ENCODE measurements around the gene JMJD1C.

The JMJD1C gene

GRCh38 chr10:63434866-63435854 lies 30.6 kb downstream of the JMJD1C start:
- Histone ChIP-seq H3K9me3 (ENCODE audit: insufficient read depth, low read length) (no peaks in the 10 kb centered on the region), H3K27ac (ENCODE audit: low read length) (no peak overlapping the region), H3K4me1 (ENCODE audit: low read length) (peaks cover 19% of the 10 kb centered on the region), H3K9ac (ENCODE audit: low read length) (no peak overlapping the region), H3K36me3 (replicated peaks; ENCODE audit: low read depth, low read length) (no peaks in the 10 kb centered on the region), H4K20me1 (ENCODE audit: insufficient read depth, low read length) (0 out of 2 replicates have a peak, but pooled peaks cover 6% of the 10 kb centered on the region), H2AFZ (ENCODE audit: low read depth, low read length) (no peak overlapping the region), H3K27me3 (ENCODE audit: low read depth, low read length) (no peaks in the 10 kb centered on the region), H3K4me2 (ENCODE audit: low read length) (no peak overlapping the region), H3K4me3 (ENCODE audit: low read length) (no peak overlapping the region), H3K79me2 (ENCODE audit: low read length) (peaks cover 12% of the 10 kb centered on the region)
- TF ChIP-seq EZH2phosphoT487 (IDR thresholded peaks at IDR 0.05; ENCODE audit: low read depth), result no peak
- no peak for TF ChIP-seq CTCF (IDR thresholded peaks at IDR 0.05; ENCODE audit: low read depth, low read length)

GRCh38 chr10:63431962-63432797 lies 33.6 kb downstream of the JMJD1C start:
- Histone ChIP-seq H3K4me3 (ENCODE audit: low read length) (no peak overlapping the region), H2AFZ (ENCODE audit: low read depth, low read length) (no peak overlapping the region), H3K27me3 (ENCODE audit: low read depth, low read length) (no peaks in the 10 kb centered on the region), H3K9ac (ENCODE audit: low read length) (no peak overlapping the region), H3K4me1 (ENCODE audit: low read length) (peaks cover 14% of the 10 kb centered on the region), H4K20me1 (ENCODE audit: insufficient read depth, low read length) (0 out of 2 replicates have a peak, but pooled peaks cover 4% of the 10 kb centered on the region), H3K9me3 (ENCODE audit: insufficient read depth, low read length) (no peaks in the 10 kb centered on the region), H3K27ac (ENCODE audit: low read length) (no peak overlapping the region), H3K79me2 (ENCODE audit: low read length) (peaks cover 8% of the 10 kb centered on the region; the same call in 1 of the 2 replicates), H3K4me2 (ENCODE audit: low read length) (no peak overlapping the region), H3K36me3 (replicated peaks; ENCODE audit: low read depth, low read length) (no peaks in the 10 kb centered on the region)
- no peak for TF ChIP-seq CTCF (IDR thresholded peaks at IDR 0.05; ENCODE audit: low read depth, low read length)
- TF ChIP-seq EZH2phosphoT487 (IDR thresholded peaks at IDR 0.05; ENCODE audit: low read depth), result no peak

GRCh38 chr10:63430999-63431356 lies 34.8 kb downstream of the JMJD1C start:
- Histone ChIP-seq H3K79me2 (ENCODE audit: low read length) (peaks cover 4% of the 10 kb centered on the region; the same call in 1 of the 2 replicates), H3K27me3 (ENCODE audit: low read depth, low read length) (no peaks in the 10 kb centered on the region), H2AFZ (ENCODE audit: low read depth, low read length) (no peak overlapping the region), H3K9ac (ENCODE audit: low read length) (no peak overlapping the region), H3K4me3 (ENCODE audit: low read length) (no peak overlapping the region), H3K36me3 (replicated peaks; ENCODE audit: low read depth, low read length) (no peaks in the 10 kb centered on the region), H4K20me1 (ENCODE audit: insufficient read depth, low read length) (0 out of 2 replicates have a peak, but pooled peaks cover 4% of the 10 kb centered on the region), H3K4me2 (ENCODE audit: low read length) (no peak overlapping the region), H3K27ac (ENCODE audit: low read length) (no peak overlapping the region), H3K4me1 (ENCODE audit: low read length) (peaks cover 3% of the 10 kb centered on the region; the same call in 1 of the 2 replicates), H3K9me3 (ENCODE audit: insufficient read depth, low read length) (no peaks in the 10 kb centered on the region)
- TF ChIP-seq EZH2phosphoT487 (IDR thresholded peaks at IDR 0.05; ENCODE audit: low read depth), result no peak
- TF ChIP-seq CTCF (IDR thresholded peaks at IDR 0.05; ENCODE audit: low read depth, low read length), result no peak
